ENCODE data around the gene ARHGAP24.

- TF ChIP-seq POLR2AphosphoS5 (IDR thresholded peaks at IDR 0.05; ENCODE audit: low read depth, low read length) (no peak), SIN3A (IDR thresholded peaks at IDR 0.05; ENCODE audit: borderline replicate concordance, insufficient read depth, low read length) (no peak)
These were observed 287.6 kb downstream of the ARHGAP24 start for GRCh38 chr4:85762529-85762871.
